GM19463 (cell line): ENCODE results near the gene LIX1.
"Not testable (repeated sequence)": the region's sequence is repeated elsewhere in the genome, so short reads cannot be mapped to it uniquely, and the experiment has no call there.

Source experiments
- ATAC-seq: cut with Tn5 transposase; IDR thresholded peaks from one replicate; pipeline ENCODE4 v1.9.1; 2021; ENCODE audit warnings: mild to moderate bottlenecking, moderate library complexity; ENCODE audit not compliant: unreplicated experiment

The LIX1 gene

GRCh38 chr5:97105501-97106215, 36.8 kb downstream of the LIX1 start:
- no peak for ATAC-seq

DNA sequence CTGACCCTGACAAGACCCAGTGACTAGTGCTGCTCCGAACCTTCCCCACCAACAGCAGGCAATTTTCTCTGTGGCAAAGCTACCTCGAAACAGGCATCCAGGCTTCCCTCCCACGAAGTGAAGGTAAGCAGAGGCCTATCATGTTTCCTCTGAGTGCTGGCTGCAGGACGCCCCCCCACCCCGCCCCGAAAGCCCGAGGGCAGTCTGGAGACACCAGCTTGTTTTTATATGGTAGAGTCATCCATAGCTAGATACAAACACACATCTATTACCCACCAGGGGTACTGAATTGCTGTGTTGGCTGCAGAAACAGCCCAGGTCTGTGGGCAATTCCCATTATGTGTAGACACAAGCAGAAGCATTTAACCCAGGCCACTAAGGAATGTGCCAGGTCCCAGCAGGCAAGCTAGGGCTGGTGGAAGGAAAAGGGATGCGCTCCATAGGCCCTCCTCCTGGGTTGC, 40.4 kb downstream of the LIX1 start:
- ATAC-seq, result no peak

- ATAC-seq, result no peak
Observed at GRCh38 chr5:97101189-97101910, 41.1 kb downstream of the LIX1 start.

DNA sequence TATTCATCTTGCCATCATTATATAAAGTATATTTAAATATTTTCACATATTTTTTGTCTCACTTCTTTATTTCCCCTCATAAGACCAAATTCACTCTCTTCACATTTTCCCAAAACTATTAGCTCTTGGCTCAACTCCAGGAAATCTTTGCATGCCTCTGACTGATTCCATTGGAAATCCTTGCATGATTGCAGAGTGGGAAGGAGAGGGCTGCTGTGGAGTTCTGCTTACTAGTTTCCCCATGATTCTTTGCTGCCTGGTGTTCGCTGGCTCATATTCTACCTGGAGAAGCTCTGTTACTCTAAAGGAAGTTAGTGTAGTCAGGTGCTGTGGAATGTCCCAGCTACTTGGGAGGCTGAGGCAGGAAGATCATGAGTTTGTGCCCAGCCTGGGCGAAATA, 41.9 kb downstream of the LIX1 start:
- ATAC-seq, result no peak

- ATAC-seq, result no peak
Observed at GRCh38 chr5:97098922-97099321, 43.5 kb downstream of the LIX1 start.

DNA sequence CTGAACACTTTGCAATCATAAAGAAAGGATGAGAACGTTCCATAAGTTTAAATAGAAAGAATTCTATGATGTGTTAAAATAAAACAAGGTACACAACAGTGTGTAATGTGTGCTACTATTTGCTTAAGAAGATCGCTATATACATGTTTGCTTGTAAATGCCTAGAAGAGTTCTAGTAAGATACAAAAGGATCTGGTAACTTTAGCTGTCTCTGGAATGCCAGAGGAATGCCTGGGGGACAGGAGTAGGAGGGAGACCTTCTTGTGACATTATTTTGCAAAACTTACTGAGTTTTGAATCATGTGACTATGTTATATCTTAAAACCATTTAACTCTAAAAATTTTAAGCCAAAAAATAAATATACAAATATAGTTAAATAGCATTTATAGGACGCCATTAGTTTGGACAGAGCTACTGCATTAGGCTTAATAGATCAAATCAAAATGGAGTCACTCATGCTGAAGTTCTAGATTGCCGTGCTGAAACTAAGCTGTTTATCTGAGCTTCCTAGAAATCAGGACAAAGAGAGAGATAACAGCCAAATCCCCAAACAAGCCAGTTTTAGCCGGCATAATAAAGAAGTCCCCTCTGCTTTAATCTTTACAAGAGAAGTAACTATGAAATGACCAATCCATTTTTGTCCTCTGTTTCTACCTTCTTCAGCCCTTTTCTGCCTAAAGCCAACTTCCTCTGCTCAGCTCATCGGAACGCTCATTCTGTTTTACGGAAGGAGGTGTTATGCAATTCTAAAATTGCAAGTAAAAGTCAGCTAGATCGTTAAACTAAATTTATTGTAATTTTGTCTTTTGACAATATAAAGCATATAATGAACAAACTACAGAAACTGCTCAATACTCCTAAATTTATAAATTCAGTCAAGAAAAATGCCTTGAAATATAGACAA, 44.8 kb downstream of the LIX1 start:
- ATAC-seq, result no peak

GRCh38 chr5:97096846-97097245, 45.6 kb downstream of the LIX1 start:
- ATAC-seq, result no peak

GRCh38 chr5:97096191-97096590, 46.2 kb downstream of the LIX1 start:
- no peak for ATAC-seq

GRCh38 chr5:97095318-97095732, 47.1 kb downstream of the LIX1 start:
- peak; percentile 40 for ATAC-seq

DNA sequence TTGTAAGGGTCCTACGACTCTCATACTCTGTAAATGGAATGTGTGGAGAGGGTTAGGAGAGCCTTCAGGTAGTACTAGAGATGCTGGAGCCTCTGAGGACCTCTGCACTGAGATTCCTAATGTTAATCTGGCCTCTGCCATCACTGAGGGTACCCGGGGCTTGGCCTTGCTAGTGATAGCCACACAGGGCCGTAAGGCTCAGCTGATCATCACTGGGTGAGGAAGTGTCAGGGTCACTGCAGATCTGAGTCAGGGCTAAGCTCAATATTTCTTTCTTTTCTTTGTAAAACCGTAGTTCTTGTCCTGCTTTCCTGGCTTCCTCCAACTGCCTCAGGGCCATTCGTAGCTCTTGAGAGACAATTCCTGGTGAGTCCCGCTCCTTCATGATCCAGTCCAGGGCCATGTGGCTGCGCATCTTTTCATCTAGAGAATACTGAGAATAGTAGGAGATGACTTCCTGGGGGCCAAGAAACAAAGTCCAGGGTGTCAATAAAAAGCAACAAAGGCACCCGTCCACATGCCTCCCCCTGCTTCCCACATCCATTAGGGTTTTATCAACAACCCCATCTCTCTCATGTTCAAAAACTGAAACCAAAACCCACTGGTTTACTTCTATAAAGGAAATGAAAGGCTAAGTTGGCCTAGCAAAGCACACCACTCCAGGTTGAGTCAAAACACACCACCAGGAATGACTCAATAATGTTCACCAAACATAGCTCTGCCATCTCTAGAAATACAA, 47.7 kb downstream of the LIX1 start:
- ATAC-seq, result peak; percentile 99

DNA sequence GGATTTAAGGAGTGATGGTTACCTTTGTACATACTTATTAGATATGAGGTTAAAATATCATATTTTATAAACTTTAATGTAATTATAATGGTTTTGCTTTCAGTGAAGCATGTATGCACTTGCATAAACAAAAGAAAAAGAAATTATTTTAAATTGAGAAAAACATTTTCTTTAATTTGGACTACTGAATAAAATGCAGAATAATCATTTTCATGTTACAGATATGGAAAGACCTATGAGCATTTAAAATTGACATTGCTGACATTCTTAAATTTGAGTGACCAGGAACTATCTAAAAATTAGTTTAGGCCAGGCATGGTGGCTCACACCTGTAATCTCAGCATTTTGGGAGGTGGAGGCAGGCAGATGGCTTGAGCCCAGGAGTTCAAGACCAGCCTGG, 49.2 kb downstream of the LIX1 start:
- ATAC-seq, result no peak

GRCh38 chr5:97090944-97091343, 51.5 kb downstream of the LIX1 start:
- no peak for ATAC-seq

GRCh38 chr5:97089149-97089801, 53.1 kb downstream of the LIX1 start:
- ATAC-seq, result no peak

- ATAC-seq, result no peak
Observed at GRCh38 chr5:97088774-97089148, 53.6 kb downstream of the LIX1 start.

DNA sequence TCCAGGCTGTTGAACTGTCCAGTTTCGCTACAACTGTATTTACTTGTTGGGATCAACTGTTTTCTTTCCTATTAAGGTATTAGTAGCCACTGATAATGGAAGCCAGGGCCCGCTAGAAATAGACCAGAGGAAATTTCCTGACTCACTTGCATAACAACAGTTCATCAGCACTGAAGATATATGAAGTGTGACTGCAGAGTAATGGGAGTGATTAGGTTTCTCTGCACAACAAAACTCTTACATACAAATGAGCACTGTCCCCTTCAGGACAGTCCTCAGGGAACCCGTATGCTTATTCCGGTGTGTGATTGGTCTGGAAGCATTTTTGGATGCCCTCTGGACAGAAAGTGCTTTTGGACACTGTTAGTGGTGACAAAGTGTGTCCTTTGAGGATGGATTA, 55.3 kb downstream of the LIX1 start:
- ATAC-seq, result no peak

- ATAC-seq, result no peak
Observed at GRCh38 chr5:97085459-97086181, 56.8 kb downstream of the LIX1 start.

DNA sequence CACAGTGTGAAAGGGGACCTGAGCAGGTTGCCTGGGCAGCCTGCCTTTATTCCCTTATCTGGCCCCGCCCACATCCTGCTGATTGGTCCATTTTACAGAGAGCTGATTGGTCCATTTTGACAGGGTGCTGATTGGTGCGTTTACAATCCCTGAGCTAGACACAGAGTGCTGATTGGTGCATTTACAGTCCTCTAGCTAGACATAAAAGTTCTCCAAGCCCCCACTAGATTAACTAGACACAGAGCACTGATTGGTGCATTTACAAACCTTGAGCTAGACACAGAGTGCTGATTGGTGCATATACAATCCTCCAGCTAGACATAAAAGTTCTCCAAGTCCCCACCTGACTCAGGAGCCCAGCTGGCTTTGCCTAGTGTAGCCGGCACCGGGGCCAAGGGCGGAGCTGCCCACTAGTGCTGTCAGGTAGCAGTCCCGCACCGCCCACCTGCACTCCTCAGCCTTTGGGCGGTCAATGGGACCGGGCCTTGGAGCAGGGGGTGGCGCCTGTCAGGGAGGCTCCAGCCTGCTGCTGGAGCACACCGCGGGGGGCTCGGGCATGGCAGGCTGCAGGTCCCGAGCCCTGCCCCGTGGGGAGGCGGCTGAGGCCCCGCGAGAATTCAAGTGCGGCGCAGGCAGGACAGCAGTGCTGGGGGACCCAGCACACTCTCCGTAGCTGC, 57.5 kb downstream of the LIX1 start:
- ATAC-seq, result not testable (repeated sequence)

DNA sequence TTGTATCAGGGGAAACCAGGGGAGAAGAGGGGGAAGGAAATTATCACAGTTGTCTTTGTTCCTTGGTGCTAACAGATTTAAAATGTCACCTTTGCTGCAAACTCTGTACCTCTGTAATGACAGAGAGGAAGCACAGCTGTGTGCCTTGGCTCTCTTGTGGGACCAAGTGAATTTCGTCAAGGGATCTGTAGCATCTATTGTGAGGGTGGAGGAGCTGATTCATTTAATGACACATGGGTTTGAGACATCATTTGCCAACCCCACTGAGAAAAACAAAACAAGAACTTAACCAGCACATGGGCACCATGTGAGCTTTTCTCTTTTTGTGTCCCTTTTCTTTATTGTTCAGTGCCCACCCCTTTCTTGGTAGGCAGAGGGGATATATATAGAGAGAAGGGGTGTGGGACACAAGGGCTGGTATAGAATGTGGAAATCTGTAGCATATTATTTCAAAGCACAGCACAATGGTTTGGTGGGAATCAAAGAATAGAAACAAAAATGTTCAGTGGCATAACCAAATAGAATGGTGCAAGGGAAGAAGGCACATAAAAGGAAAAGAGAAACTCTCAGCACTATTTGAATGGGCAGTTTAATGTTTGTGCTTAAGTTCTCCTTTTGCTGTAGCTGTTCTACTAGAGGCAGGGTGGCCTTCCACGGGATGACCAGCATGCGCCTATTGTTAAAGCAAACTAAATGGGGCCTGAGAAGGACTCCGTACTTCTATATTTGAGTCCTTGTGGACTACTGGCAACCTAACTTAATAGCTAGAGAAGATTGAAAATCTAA, 63.3 kb downstream of the LIX1 start:
- ATAC-seq, result peak; percentile 56
